HepG2 (cell line): ENCODE data around the gene SPINK6. TPM values are rescaled to one million over a fixed set of nuclear protein-coding genes. Genes with fewer than 3 reads are reported as not detected.

Source experiments
- ATAC-seq: fragments of 200-7000 bp; cut with Tn5 transposase; 3 replicates; pipeline ENCODE4 v1.9.1; 2020; ENCODE audit warnings: mild to moderate bottlenecking, moderate library complexity
- BruUV-seq: library from RNA; stranded (reverse); fragments of 400-500 nt; replicated peaks from 2 replicates; lab custom pipeline; 2021; lab: Mats Ljungman, UMichigan
- CTCF ChIA-PET: fragments of 300-600 bp; formaldehyde crosslinking; extraction: SDS; loops from one replicate; lab custom pipeline; 2021; ENCODE audit warnings: low total read pairs, inconsistent platforms, low intra/inter-chr PET ratio; lab: Yijun Ruan, JAX
- POLR2A ChIA-PET: fragments of 350-600 bp; sonication (Branson Sonifier 250); formaldehyde crosslinking; loops from one replicate; lab custom pipeline; 2020; ENCODE audit warnings: antibody characterized with exemption, inconsistent platforms; lab: Yijun Ruan, JAX
- DNase-seq: peaks from one replicate; pipeline ENCODE4 v3.0.0-alpha.2; 2015; ENCODE audit warnings: low spot score
- FAIRE-seq: peaks from 3 replicates; lab custom pipeline; 2011; peaks lifted over from hg19 to GRCh38; lab: Jason Lieb, UNC
- H2AFZ ChIP-seq: one replicate; pipeline ENCODE4 v1.6.1; 2011; ENCODE audit warnings: low read length, inconsistent platforms
- H3K27ac ChIP-seq: fragments of 300-600 bp; 3 replicates; pipeline ENCODE4 v1.8.0; 2011; ENCODE audit warnings: mixed run types, mild to moderate bottlenecking, mixed read lengths, low read length, inconsistent platforms; ENCODE audit not compliant: insufficient read depth; ENCODE audit errors: extremely low read length
- H3K27me3 ChIP-seq, 2 experiments: fragments of 200-600 bp in 1 of 2; 2 replicates in 1 of 2; 3 replicates in 1 of 2; pipeline versions ENCODE4 v1.6.0 to v1.8.0; 2011; ENCODE audit warnings: low read length in 2 of 2, mild to moderate bottlenecking in 2 of 2, moderate library complexity in 2 of 2, inconsistent platforms in 1 of 2; ENCODE audit not compliant: insufficient read depth in 2 of 2, control insufficient read depth in 1 of 2
- H3K36me3 ChIP-seq, 2 experiments: fragments of 200-600 bp in 1 of 2; replicated peaks in 1 of 2; 2 replicates in 1 of 2; 3 replicates in 1 of 2; pipeline versions ENCODE4 v1.5.1 to v1.8.0; 2011; ENCODE audit warnings: low read length in 2 of 2, inconsistent platforms in 1 of 2; ENCODE audit not compliant: insufficient read depth in 2 of 2, control insufficient read depth in 1 of 2
- H3K4me1 ChIP-seq: 2 replicates; pipeline ENCODE4 v1.5.1; 2012; ENCODE audit warnings: low read length, inconsistent platforms; ENCODE audit not compliant: insufficient read depth
- H3K4me2 ChIP-seq: 2 replicates; pipeline ENCODE4 v1.6.0; 2011; ENCODE audit warnings: low read depth, low read length, inconsistent platforms
- H3K4me3 ChIP-seq, 3 experiments: fragments of 200-600 bp in 1 of 3; sonication (generic), shearing (Covaris generic) in 1 of 3; replicated peaks in 1 of 3; 2 replicates each; pipeline ENCODE4 v1.5.1; 2011 to 2016; ENCODE audit warnings: low read length in 3 of 3, inconsistent platforms in 2 of 3, low read depth in 2 of 3, mild to moderate bottlenecking in 2 of 3, control low read depth in 1 of 3, mixed read lengths in 1 of 3; ENCODE audit not compliant: insufficient read depth in 1 of 3
- H3K79me2 ChIP-seq: one replicate; pipeline ENCODE4 v1.6.1; 2011; ENCODE audit warnings: low read length, inconsistent platforms; ENCODE audit not compliant: insufficient read depth
- H3K9ac ChIP-seq: 2 replicates; pipeline ENCODE4 v1.6.0; 2011; ENCODE audit warnings: mild to moderate bottlenecking, low read depth, low read length, inconsistent platforms; ENCODE audit not compliant: insufficient read depth
- H3K9me3 ChIP-seq: 2 replicates; pipeline ENCODE4 v1.5.1; 2012; ENCODE audit warnings: mild to moderate bottlenecking, low read length
- H4K20me1 ChIP-seq: 2 replicates; pipeline ENCODE4 v1.6.0; 2011; ENCODE audit warnings: inconsistent platforms, mild to moderate bottlenecking, low read length, moderate library complexity; ENCODE audit not compliant: insufficient read depth
- EHMT2 ChIP-seq: fragments of 200-600 bp; sonication (generic); IDR thresholded peaks from 2 replicates; pipeline ENCODE4 v1.7.0; 2017; ENCODE audit warnings: antibody characterized with exemption, low read depth, low read length, borderline replicate concordance
- HDAC1 ChIP-seq: sonication (generic); formaldehyde crosslinking; IDR thresholded peaks from 2 replicates; pipeline ENCODE4 v1.5.1; 2020; ENCODE audit warnings: mild to moderate bottlenecking, missing genetic modification reagents
- IKZF5 ChIP-seq: IDR thresholded peaks from 2 replicates; pipeline ENCODE4 v1.6.1; 2018; ENCODE audit warnings: missing genetic modification reagents, mild to moderate bottlenecking, missing compliant biosample characterization
- MAF1 ChIP-seq: sonication (generic); formaldehyde crosslinking; IDR thresholded peaks from 2 replicates; pipeline ENCODE4 v1.5.0; 2020; ENCODE audit warnings: missing genetic modification reagents, borderline replicate concordance
- RBM22 ChIP-seq: fragments of 200-400 bp; formaldehyde crosslinking; optimal IDR thresholded peaks from 2 replicates; pipeline ENCODE3; 2017; ENCODE audit warnings: mild to moderate bottlenecking, low read length, moderate library complexity
- ZNF20 ChIP-seq: sonication (generic); formaldehyde crosslinking; IDR thresholded peaks from 2 replicates; pipeline ENCODE4 v1.4.0; 2020; ENCODE audit warnings: mild to moderate bottlenecking, moderate library complexity, missing genetic modification reagents
- ZNF205 ChIP-seq: IDR thresholded peaks from 2 replicates; pipeline ENCODE4 v1.6.1; 2018; ENCODE audit warnings: missing biosample characterization, missing genetic modification reagents
- ZNF644 ChIP-seq: IDR thresholded peaks from 2 replicates; pipeline ENCODE4 v1.6.1; 2016; ENCODE audit warnings: low read depth
- ZNF775 ChIP-seq: sonication (generic); formaldehyde crosslinking; IDR thresholded peaks from 2 replicates; pipeline ENCODE4 v1.4.0; 2020; ENCODE audit warnings: missing genetic modification reagents, mild to moderate bottlenecking, moderate library complexity, borderline replicate concordance
- WGBS: methylation state at CpG from one replicate; pipeline ENCODE4 v1.1.6; 2017; ENCODE audit warnings: low lambda C conversion rate; 5-methylcytosine and 5-hydroxymethylcytosine counted together
- in situ Hi-C: cut with HindIII; loops from 2 replicates; pipeline ENCODE4 v1.10.0; 2017; ENCODE audit warnings: low pct_unique_long_range_greater_than_20kb; ENCODE audit not compliant: extremely low pct_ligation_motif_present
- intact Hi-C: fragments of 100-400 bp; cut with micrococcal nuclease; formaldehyde crosslinking; loops from one replicate; pipeline ENCODE4 v1.10.0; 2022; ENCODE audit not compliant: unreplicated experiment
- polyA plus RNA-seq, 8 experiments: library from polyadenylated mRNA; depleted of rRNA in 3 of 8; stranded (reverse) in 7 of 8; unstranded in 1 of 8; fragments of >200 nt; fragmentation: Illumina TruSeq in 4 of 8; extraction: Trizol in 4 of 8; gene quantifications; 2 replicates each; pipeline versions ENCODE4 v1.2.1 to v1.2.3, GENCODE V29; 2011 to 2016; ENCODE audit warnings: low read depth in 4 of 8, missing spikeins in 1 of 8, mixed read lengths in 1 of 8; ENCODE audit not compliant: insufficient read depth in 1 of 8
- total RNA-seq, 5 experiments: library from RNA; depleted of rRNA; stranded (reverse); fragments of >200 nt; fragmentation: Illumina TruSeq; extraction: Trizol; gene quantifications; 2 replicates each; pipeline ENCODE4 v1.2.3, GENCODE V29; 2016; ENCODE audit warnings: low read depth in 1 of 5
- TF ChIP-seq, protein P1 (sequence below): sonication (generic); formaldehyde crosslinking; IDR thresholded peaks from 2 replicates; pipeline ENCODE4 v1.5.0; 2020; ENCODE audit warnings: mild to moderate bottlenecking, missing genetic modification reagents

Gene SPINK6
- total and polyA plus RNA-seq, 2 of the 13 experiments (the other 11 are each of a cell fraction or from before 2014, with no cell fraction given): not detected

DNA sequence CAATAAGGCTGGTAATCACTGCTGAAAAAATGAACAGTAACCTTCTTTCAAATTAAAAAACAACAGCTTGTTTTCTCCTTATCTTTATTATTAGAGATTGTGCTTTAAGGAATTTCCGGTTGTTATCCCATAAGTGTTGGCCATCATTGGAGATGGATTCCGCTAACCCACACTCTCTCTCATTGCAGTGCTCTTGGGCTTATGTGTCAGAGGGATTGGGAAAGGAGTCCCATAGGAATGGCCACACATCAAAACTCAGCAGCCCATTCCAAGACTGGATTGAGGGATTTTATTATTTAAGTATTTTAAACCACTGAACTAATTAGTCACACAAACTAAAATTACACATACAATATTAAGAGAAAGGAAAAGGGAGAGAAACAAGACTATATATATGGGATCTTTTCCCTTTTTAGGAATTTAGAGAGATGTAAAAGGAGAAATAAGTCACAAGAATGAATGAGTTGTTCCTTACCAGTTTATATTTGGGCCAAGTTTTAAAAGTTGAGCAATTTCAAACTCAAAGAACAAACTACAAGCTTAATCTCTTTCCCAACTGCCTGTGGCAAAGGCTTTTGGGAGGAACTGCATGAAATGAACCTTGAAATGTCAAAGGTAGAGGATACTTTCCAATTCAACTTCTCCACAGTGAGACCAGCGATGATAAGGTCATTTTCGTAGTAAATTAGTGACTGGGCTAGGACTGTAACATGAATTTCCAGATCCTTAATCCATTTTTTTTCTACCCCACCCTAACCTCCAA is 2.4 kb downstream of the SPINK6 start:
- Histone ChIP-seq H4K20me1 (no peaks in the 10 kb centered on the region), H3K79me2 (no peaks in the 10 kb centered on the region), H3K4me3 (no peak overlapping the region), H3K27me3 (no peaks in the 10 kb centered on the region), H3K9ac (no peak overlapping the region), H3K4me2 (no peak overlapping the region), H3K4me1 (no peaks in the 10 kb centered on the region), H3K36me3 (no peaks in the 10 kb centered on the region), H3K9me3 (no peaks in the 10 kb centered on the region), H2AFZ (no peak overlapping the region), H3K27ac (no peak overlapping the region)
- BruUV-seq: no TSS peak
- DNase-seq: no peak
- intact Hi-C loops (no loop called here), in situ Hi-C loops (no loop called here)
- no peak for ATAC-seq
- TF ChIP-seq HDAC1 (CRISPR knock-in tag): no peak
- no peak for TF ChIP-seq ZNF644
- no peak for TF ChIP-seq MAF1
- no peak for TF ChIP-seq ZNF205 (CRISPR knock-in tag)
- TF ChIP-seq ZNF775 (CRISPR knock-in tag): no peak
- TF ChIP-seq IKZF5: no peak
- TF ChIP-seq RBM22: no peak
- TF ChIP-seq ZNF20 (CRISPR knock-in tag): no peak
- TF ChIP-seq, protein P1, sequence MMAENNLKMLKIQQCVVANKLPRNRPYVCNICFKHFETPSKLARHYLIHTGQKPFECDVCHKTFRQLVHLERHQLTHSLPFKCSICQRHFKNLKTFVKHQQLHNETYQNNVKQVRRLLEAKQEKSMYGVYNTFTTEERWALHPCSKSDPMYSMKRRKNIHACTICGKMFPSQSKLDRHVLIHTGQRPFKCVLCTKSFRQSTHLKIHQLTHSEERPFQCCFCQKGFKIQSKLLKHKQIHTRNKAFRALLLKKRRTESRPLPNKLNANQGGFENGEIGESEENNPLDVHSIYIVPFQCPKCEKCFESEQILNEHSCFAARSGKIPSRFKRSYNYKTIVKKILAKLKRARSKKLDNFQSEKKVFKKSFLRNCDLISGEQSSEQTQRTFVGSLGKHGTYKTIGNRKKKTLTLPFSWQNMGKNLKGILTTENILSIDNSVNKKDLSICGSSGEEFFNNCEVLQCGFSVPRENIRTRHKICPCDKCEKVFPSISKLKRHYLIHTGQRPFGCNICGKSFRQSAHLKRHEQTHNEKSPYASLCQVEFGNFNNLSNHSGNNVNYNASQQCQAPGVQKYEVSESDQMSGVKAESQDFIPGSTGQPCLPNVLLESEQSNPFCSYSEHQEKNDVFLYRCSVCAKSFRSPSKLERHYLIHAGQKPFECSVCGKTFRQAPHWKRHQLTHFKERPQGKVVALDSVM (CRISPR knock-in tag): no peak
- TF ChIP-seq EHMT2: no peak
- FAIRE-seq: no peak
- 20% methylated on average over 4 of the region's 4 CpGs for WGBS
- ChIA-PET POLR2A (no interaction called here), CTCF (no interaction called here)
